Stimulated activated CD4-positive, alpha-beta T cell treated with anti-CD3 and anti-CD28 coated beads, Interleukin-15, amount 100 ng/mL, for 48 hours (primary cell): ENCODE measurements around the gene IP6K3.

Source experiments
- DNase-seq, 2 donors: peaks; one replicate each; pipeline ENCODE4 v3.0.0-alpha.2; 2020; ENCODE audit warnings: low read depth in 2 of 2

The IP6K3 gene

GRCh38 chr6:33690766-33691165 lies 55.9 kb downstream of the IP6K3 start:
- DNase-seq = no peak

DNA sequence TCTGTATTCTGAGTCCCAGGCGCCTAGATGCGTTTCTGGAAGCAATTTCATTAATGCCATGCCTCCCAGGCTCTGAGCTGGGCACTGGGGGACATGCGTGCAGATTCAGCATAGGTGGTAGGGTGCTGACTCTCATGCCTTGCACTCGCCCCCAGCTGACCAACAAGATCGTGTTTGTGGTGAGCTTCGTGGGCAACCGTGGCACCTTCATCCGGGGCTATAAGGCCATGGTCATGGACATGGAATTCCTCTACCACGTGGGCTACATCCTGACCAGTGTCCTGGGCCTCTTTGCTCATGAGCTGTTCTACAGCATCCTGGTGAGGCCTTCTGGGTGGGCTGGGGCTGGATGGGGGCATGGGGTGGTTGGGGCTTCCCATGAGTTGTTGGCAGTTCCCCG lies 56.8 kb downstream of the IP6K3 start:
- no peak for DNase-seq

GRCh38 chr6:33689148-33689494 lies 57.6 kb downstream of the IP6K3 start:
- no peak for DNase-seq

- no peak for DNase-seq
Observed at GRCh38 chr6:33688451-33689147, 58.1 kb downstream of the IP6K3 start.

DNA sequence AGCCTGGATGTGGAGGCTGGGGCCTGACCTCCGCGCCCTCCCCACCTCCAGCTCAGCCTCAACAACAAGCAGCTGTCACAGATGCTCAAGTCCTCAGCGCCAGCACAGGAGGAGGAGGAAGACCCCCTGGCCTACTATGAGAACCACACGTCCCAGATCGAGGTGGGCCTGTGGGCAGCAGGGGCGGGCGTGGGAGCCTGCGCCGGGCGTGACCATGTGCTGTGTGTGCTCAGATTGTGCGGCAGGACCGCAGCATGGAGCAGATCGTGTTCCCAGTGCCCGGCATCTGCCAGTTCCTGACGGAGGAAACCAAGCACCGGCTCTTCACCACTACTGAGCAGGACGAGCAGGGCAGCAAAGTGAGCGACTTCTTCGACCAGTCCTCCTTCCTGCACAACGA lies 58.7 kb downstream of the IP6K3 start:
- no peak for DNase-seq

DNA sequence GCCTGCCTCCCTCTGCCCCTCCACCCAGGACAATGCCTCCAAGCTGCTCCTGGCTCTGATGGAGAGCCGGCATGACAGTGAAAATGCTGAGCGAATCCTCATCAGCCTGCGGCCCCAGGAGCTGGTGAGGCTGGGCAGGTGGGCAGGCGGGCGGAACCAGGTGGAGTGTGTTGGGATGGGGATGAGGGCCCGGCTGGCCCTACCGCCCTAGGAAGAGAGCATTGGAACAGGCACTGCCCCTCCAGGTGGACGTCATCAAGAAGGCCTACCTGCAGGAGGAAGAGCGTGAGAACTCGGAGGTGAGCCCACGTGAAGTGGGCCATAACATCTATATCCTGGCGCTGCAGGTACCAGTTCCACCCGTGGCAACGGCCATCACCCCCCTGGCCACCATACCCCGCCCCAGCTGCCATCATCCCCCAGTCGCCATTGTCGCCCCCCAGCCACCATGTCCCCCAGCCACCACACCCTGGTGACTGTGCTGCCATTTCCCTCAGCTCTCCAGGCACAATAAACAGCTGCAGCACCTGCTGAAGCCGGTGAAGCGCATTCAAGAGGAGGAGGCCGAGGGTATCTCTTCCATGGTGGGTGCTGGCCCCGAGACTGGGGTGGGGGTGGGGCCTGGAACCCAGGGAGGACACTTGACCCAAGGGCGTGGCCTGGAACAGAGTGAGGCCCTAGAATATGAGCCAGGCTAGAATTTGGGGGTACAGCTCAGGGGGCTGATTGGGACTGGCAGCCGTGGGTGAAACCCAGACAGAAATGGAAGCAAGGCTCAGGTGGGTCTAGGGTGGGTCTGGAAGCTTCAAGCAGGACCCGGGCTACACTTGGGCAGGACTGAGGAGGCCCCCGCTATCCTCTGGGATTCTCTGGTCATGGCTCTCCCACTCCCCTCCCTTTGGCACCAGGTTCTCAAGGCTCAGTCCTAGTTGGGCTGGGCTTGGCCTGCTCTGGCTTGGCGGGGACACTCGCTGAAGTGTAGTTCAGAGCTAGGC lies 59.4 kb downstream of the IP6K3 start:
- no peak for DNase-seq

GRCh38 chr6:33686225-33686924 lies 60.3 kb downstream of the IP6K3 start:
- DNase-seq = no peak

DNA sequence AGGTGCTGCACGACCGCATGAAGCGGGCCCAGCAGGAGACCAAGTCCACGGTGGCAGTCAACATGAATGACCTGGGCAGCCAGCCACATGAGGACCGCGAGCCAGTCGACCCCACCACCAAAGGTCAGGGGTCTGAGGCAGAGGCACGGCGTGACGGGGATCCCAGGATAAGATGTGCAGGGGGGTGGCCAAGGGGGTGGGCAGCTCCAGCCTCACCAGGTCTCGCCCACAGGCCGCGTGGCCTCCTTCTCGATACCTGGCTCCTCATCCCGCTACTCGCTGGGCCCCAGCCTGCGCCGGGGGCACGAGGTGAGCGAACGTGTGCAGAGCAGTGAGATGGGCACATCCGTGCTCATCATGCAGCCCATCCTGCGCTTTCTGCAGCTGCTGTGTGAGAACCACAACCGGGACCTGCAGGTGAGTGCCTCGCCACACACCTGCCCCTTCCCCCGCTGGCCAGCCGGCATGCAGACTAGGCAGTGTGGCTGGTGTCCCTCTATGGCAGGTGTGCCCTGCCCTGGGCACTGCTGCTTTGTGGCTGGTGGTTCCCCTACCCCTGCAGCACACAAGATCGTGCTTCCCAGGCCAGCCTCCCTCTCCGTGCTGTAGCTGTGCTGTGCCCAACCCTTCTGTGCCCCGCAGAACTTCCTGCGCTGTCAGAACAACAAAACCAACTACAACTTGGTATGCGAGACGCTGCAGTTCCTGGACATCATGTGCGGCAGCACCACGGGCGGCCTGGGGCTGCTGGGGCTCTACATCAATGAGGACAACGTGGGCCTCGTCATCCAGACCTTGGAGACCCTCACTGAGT lies 61.1 kb downstream of the IP6K3 start:
- no peak for DNase-seq

- no peak for DNase-seq
Observed at GRCh38 chr6:33684983-33685382, 61.7 kb downstream of the IP6K3 start.

- DNase-seq = no peak
Observed at GRCh38 chr6:33684428-33684896, 62.2 kb downstream of the IP6K3 start.

DNA sequence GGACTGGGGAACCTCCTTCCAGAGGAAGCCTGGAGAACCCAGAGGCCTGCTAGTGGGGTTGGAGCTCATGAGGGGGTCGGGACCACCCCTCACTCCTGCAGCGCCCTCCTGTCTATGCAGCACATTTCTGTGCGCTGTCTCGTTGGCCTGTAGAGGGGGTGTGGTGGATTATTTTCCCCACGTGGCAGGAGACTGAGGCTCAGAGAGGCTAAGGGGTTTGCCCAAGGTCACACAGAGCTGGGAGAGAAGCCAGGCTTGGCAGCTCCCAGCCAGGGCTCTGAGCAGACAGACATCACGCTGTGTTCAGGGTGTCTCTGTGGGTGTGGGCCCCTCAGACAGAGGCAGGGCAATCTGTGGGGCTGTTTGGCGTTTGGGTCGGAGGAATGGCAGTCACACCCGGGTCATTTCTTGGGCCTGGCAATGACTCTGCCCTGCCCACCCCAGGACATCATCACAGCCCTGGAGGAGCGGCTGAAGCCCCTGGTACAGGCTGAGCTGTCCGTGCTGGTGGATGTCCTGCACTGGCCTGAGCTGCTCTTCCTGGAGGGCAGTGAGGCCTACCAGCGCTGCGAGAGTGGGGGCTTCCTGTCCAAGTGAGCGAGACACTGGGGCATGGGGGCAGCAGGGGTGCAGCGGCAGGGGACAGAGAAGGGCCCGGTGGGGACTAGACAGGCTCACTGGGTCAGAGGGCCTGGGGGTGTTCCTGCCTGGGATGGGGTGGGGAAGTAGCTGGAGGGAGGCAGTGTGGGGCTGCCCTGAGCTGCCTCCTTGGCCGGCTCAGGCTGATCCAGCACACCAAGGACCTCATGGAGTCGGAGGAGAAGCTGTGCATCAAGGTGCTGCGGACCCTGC lies 62.9 kb downstream of the IP6K3 start:
- no peak for DNase-seq

- no peak for DNase-seq
Observed at GRCh38 chr6:33683051-33683571, 63.6 kb downstream of the IP6K3 start.

- no peak for DNase-seq
Observed at GRCh38 chr6:33682341-33682740, 64.4 kb downstream of the IP6K3 start.

GRCh38 chr6:33679761-33680160 lies 66.9 kb downstream of the IP6K3 start:
- no peak for DNase-seq

DNA sequence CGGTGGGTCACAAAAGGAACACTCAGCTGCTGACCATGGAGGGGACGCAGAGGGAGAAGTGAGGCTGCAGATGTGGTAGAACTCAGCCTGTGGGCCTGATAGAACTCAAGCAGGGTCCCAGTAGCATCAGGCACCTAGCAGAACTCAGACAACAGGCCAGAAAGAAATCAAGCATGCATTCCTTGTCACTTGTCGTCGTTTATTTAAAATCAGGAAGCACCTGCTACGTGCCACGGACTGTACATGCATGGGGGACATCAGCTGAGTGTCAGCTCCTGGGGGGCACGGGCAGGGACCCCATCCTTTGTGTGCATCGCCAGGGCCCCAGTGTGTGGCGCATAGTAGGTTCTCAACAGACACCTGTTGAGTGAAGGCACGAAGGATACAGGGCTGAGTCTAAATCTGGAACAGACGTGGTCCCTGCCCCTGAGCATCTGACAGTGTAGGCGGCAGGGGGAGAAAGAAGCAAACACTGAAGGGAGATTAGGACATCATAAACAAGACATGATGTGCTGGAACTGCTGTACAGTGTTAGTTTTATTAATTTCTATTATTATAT lies 67.7 kb downstream of the IP6K3 start:
- DNase-seq = no peak

DNA sequence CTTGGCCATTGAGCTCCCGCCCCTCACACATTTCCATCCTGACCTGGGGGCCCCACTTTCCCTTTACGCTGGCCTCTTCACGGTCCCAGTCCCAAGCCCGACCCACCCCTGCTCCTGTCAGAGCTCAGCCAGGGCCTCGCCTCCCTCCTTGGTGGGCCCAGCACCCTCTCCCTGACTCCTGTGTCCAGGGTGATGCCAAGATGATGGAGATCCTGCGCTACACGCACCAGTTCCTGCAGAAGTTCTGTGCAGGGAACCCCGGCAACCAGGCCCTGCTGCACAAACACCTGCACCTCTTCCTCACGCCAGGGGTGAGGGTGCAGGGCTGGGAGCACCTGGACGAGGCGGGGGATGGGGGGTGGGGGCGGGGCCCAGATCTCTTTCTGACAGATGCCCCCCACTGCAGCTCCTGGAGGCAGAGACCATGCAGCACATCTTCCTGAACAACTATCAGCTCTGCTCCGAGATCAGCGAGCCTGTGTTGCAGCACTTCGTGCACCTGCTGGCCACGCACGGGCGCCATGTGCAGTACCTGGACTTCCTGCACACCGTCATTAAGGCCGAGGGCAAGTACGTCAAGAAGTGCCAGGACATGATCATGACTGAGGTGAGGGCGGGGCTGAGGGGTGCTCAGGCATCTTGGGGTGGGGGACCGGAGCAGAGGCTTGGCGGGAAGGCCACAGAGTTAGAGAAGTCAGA lies 68.3 kb downstream of the IP6K3 start:
- no peak for DNase-seq

DNA sequence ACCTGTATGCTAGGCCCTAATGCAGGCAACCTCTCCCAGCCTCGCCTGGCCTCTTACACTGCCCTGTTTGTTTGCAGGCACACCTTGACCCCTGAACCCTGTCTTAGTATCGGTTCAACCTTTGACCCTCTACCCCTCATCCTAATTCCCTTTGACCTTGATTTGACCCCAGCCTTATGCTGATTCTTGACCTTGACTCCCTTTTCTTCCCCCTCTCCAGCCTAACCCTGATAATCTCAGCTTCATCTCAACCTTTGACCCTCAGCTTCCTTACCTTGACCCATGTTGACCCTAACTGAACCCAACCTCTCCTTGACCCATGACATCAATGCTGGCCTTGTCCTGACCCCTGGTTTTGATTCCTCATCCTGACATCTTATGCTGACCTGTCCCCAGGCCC lies 69.0 kb downstream of the IP6K3 start:
- DNase-seq = no peak

- no peak for DNase-seq
Observed at GRCh38 chr6:33677143-33677660, 69.5 kb downstream of the IP6K3 start.
